AG04450 (cell line): ENCODE measurements around the gene ISY1. TPM values are rescaled to one million over a fixed set of nuclear protein-coding genes. Genes with fewer than 3 reads are reported as not detected.

Source experiments
- CTCF ChIA-PET: fragments of 300-600, 350-600 bp; formaldehyde crosslinking; extraction: SDS; loops from one replicate; lab custom pipeline; 2022; ENCODE audit warnings: antibody characterized with exemption, inconsistent platforms; lab: Charles Lee
- POLR2A ChIA-PET: fragments of 350-600 bp; formaldehyde crosslinking; extraction: SDS; loops from one replicate; lab custom pipeline; 2021; ENCODE audit warnings: antibody characterized with exemption, inconsistent platforms; lab: Yijun Ruan, JAX
- DNase-seq: peaks from one replicate; pipeline ENCODE4 v3.0.0-alpha.2; 2011; ENCODE audit warnings: low read depth, low spot score
- H3K27ac ChIP-seq: one replicate; pipeline ENCODE4 v1.5.1; 2012; ENCODE audit warnings: low read depth, low read length, control low read depth
- H3K27me3 ChIP-seq: one replicate; pipeline ENCODE4 v1.6.0; 2012; ENCODE audit warnings: low read length; ENCODE audit not compliant: control insufficient read depth, insufficient read depth
- H3K4me3 ChIP-seq: 2 replicates; pipeline ENCODE4 v1.5.1; 2011; ENCODE audit warnings: mild to moderate bottlenecking, low read depth, low read length, control low read depth
- H3K9me3 ChIP-seq: 2 replicates; pipeline ENCODE4 v1.5.1; 2012; ENCODE audit warnings: low read length; ENCODE audit not compliant: control insufficient read depth, insufficient read depth
- CTCF ChIP-seq: IDR thresholded peaks from 2 replicates; pipeline ENCODE4 v1.5.1; 2011; ENCODE audit warnings: low read depth, low read length, control low read depth, inconsistent platforms
- polyA minus RNA-seq: library from RNA; depleted of rRNA, polyadenylated mRNA; stranded (reverse); fragments of >200 nt; gene quantifications from 2 replicates; pipeline ENCODE4 v1.2.3, GENCODE V29; 2011; rRNA and poly(A)+ RNA removed
- polyA plus RNA-seq: library from polyadenylated mRNA; depleted of rRNA; stranded (reverse); fragments of >200 nt; gene quantifications from 2 replicates; pipeline ENCODE4 v1.2.3, GENCODE V29; 2011; rRNA removed

The ISY1 gene
- polyA plus RNA-seq (29.7 and 34.3 TPM in 2 replicates), polyA minus RNA-seq (16.1 and 16.2 TPM in 2 replicates)

GRCh38 chr3:129160891-129161859 is at the start of gene ISY1:
Gene ISY1, minus strand, starts transcription at chr3:129161063. Its CDS starts 88 bp downstream, at chr3:129160975.
- H3K9me3 ChIP-seq = no peaks in the 10 kb centered on the region
- TF ChIP-seq CTCF = peak; percentile 85
- H3K27ac ChIP-seq = peak within 1 kb of the TSS; percentile 100
- CTCF ChIA-PET = interaction anchor here (0.6 to 2.3 kb wide), 20 partner anchors 10 to 210 kb away, joined by 3 to 19 read pairs (median 4); partner anchors contain the start of genes COPG1 and RAB43
- no peaks in the 10 kb centered on the region for H3K27me3 ChIP-seq
- peak; percentile 91 for DNase-seq
- POLR2A ChIA-PET = interaction anchor here (0.6 to 3.7 kb wide), 8 partner anchors 23 to 191 kb away, joined by 3 to 23 read pairs (median 6); partner anchors contain the start of genes CNBP and COPG1
- H3K4me3 ChIP-seq = peak within 1 kb of the TSS; percentile 90

- H3K27ac ChIP-seq = peak overlapping the region; percentile 31
Observed at GRCh38 chr3:129207479-129207878, 46.6 kb upstream of the ISY1 start.

GRCh38 chr3:129205109-129205832 is 44.4 kb upstream of the ISY1 start:
- no peak for TF ChIP-seq CTCF
- Histone ChIP-seq H3K4me3 (no peak overlapping the region), H3K27me3 (no peaks in the 10 kb centered on the region), H3K9me3 (no peaks in the 10 kb centered on the region), H3K27ac (no peak overlapping the region)
- CTCF ChIA-PET = no interaction called here
- DNase-seq = no peak
- POLR2A ChIA-PET = no interaction called here

More at GRCh38 chr3:129207479-129207878, 46.6 kb upstream of the ISY1 start:
- no peak overlapping the region for H3K4me3 ChIP-seq
- POLR2A ChIA-PET = interaction anchor here (0.6 to 1.1 kb wide), 2 partner anchors 19 to 24 kb away, joined by 3 to 4 read pairs; partner anchors contain the start of gene CNBP
- TF ChIP-seq CTCF = no peak
- DNase-seq = no peak
- no peaks in the 10 kb centered on the region for H3K27me3 ChIP-seq
- no peaks in the 10 kb centered on the region for H3K9me3 ChIP-seq
- CTCF ChIA-PET = interaction anchor here (1.0 to 2.0 kb wide), 3 partner anchors 12 to 76 kb away, joined by 3 to 5 read pairs (median 4); no protein-coding TSS in a partner anchor

- no peak for TF ChIP-seq CTCF
- H3K4me3 ChIP-seq = no peak overlapping the region
- no peaks in the 10 kb centered on the region for H3K27me3 ChIP-seq
- H3K9me3 ChIP-seq = no peaks in the 10 kb centered on the region
- ChIA-PET POLR2A (no interaction called here), CTCF (interaction anchor here (1.8 kb wide), 1 partner anchor 41 kb away, joined by 8 read pairs; no protein-coding TSS in a partner anchor)
- no peak overlapping the region for H3K27ac ChIP-seq
- DNase-seq = no peak
Observed at GRCh38 chr3:129204473-129204872, 43.6 kb upstream of the ISY1 start.
